GM12878 (cell line): ENCODE measurements around the gene VIL1. TPM values are rescaled to one million over a fixed set of nuclear protein-coding genes. Genes with fewer than 3 reads are reported as not detected.

ENCODE experiments used
- CBX3 ChIP-seq: fragments of 200-600 bp; sonication (generic); IDR thresholded peaks from 2 replicates; pipeline ENCODE4 v1.6.1; 2016; ENCODE audit warnings: low read depth, borderline replicate concordance
- DPF2 ChIP-seq: fragments of 450-650 bp; IDR thresholded peaks from 2 replicates; pipeline ENCODE4 v1.6.1; 2017; ENCODE audit warnings: mild to moderate bottlenecking
- EED ChIP-seq: sonication (generic); IDR thresholded peaks from 2 replicates; pipeline ENCODE4 v1.6.1; 2016; ENCODE audit warnings: antibody characterized with exemption, low read depth
- JUND ChIP-seq: IDR thresholded peaks from 2 replicates; pipeline ENCODE4 v1.6.1; 2012; ENCODE audit warnings: low read depth, mild to moderate bottlenecking, low read length, improper control_type of control experiment, moderate library complexity
- KLF5 ChIP-seq: fragments of 450-650 bp; IDR thresholded peaks from 2 replicates; pipeline ENCODE4 v1.6.1; 2014; ENCODE audit warnings: mild to moderate bottlenecking; ENCODE audit not compliant: partially characterized antibody
- NR2C2 ChIP-seq: IDR thresholded peaks from 2 replicates; pipeline ENCODE4 v1.6.1; 2011; ENCODE audit warnings: borderline replicate concordance, low read depth; ENCODE audit not compliant: control insufficient read depth, insufficient read length
- POLR2AphosphoS2 ChIP-seq: IDR thresholded peaks from 2 replicates; pipeline ENCODE4 v1.6.1; 2011; ENCODE audit warnings: low read depth, mild to moderate bottlenecking, low read length, improper control_type of control experiment, moderate library complexity
- RAD51 ChIP-seq: fragments of 450-650 bp; IDR thresholded peaks from 2 replicates; pipeline ENCODE4 v1.6.1; 2016; ENCODE audit warnings: moderate library complexity, mild to moderate bottlenecking, inconsistent platforms
- RBBP5 ChIP-seq: fragments of 200-600 bp; sonication (generic); conservative IDR thresholded peaks from 2 replicates; pipeline ENCODE4 v1.6.1; 2016
- SMC3 ChIP-seq: IDR thresholded peaks from 2 replicates; pipeline ENCODE4 v1.6.1; 2011; ENCODE audit warnings: low read length, improper control_type of control experiment, borderline replicate concordance
- TCF12 ChIP-seq: IDR thresholded peaks from 2 replicates; pipeline ENCODE4 v1.6.1; 2011; ENCODE audit warnings: low read depth, mild to moderate bottlenecking, low read length
- ZNF274 ChIP-seq: IDR thresholded peaks from one replicate; pipeline ENCODE4 v1.8.0; 2011; ENCODE audit not compliant: insufficient read length, insufficient read depth
- polyA plus RNA-seq, 11 experiments: library from polyadenylated mRNA; depleted of rRNA in 4 of 11; unstranded in 6 of 11; stranded (reverse) in 5 of 11; fragments of >200 nt; fragmentation: Nextera tagmentation in 4 of 11; fragmentation: Illumina TruSeq in 1 of 11; extraction: Ambion mirVana in 4 of 11; extraction: Trizol in 1 of 11; gene quantifications; 1 replicate in 1 of 11; 2 replicates in 10 of 11; pipeline versions ENCODE4 v1.2.1 to v1.2.3, GENCODE V29; 2011 to 2016; ENCODE audit warnings: inconsistent platforms in 2 of 11, missing spikeins in 2 of 11, low read depth in 1 of 11
- total RNA-seq, 4 experiments: library from RNA; depleted of rRNA in 3 of 4; stranded (reverse); fragments of >200 nt in 3 of 4; fragmentation: Illumina TruSeq in 1 of 4; extraction: Trizol in 1 of 4; gene quantifications; 2 replicates each; pipeline versions ENCODE4 v1.2.1 to v1.2.3, GENCODE V29; 2013 to 2021
- TF ChIP-seq, protein P1 (sequence below): fragments of 450-650 bp; IDR thresholded peaks from 2 replicates; pipeline ENCODE4 v1.6.1; 2017; ENCODE audit warnings: borderline replicate concordance
- TF ChIP-seq, protein P2 (sequence below): fragments of 450-650 bp; conservative IDR thresholded peaks from 2 replicates; pipeline ENCODE4 v1.6.1; 2017; ENCODE audit warnings: mild to moderate bottlenecking, moderate library complexity
- TF ChIP-seq, protein P3 (sequence below): IDR thresholded peaks from 2 replicates; pipeline ENCODE4 v1.6.1; 2012; ENCODE audit warnings: low read depth, low read length, improper control_type of control experiment
- TF ChIP-seq, protein P4 (sequence below): IDR thresholded peaks from 2 replicates; pipeline ENCODE4 v1.6.1; 2011; ENCODE audit warnings: low read depth, mild to moderate bottlenecking, low read length, moderate library complexity, borderline replicate concordance; ENCODE audit errors: extremely low read depth
- TF ChIP-seq, protein P5 (sequence below): fragments of 450-650 bp; IDR thresholded peaks from 2 replicates; pipeline ENCODE4 v1.6.1; 2017; ENCODE audit warnings: mild to moderate bottlenecking, moderate library complexity

Gene VIL1
- total and polyA plus RNA-seq, 10 of the 15 experiments (the other 5 are each of a cell fraction or from before 2014, with no cell fraction given): 0.03 to 1.9 (median 0.33) TPM

DNA sequence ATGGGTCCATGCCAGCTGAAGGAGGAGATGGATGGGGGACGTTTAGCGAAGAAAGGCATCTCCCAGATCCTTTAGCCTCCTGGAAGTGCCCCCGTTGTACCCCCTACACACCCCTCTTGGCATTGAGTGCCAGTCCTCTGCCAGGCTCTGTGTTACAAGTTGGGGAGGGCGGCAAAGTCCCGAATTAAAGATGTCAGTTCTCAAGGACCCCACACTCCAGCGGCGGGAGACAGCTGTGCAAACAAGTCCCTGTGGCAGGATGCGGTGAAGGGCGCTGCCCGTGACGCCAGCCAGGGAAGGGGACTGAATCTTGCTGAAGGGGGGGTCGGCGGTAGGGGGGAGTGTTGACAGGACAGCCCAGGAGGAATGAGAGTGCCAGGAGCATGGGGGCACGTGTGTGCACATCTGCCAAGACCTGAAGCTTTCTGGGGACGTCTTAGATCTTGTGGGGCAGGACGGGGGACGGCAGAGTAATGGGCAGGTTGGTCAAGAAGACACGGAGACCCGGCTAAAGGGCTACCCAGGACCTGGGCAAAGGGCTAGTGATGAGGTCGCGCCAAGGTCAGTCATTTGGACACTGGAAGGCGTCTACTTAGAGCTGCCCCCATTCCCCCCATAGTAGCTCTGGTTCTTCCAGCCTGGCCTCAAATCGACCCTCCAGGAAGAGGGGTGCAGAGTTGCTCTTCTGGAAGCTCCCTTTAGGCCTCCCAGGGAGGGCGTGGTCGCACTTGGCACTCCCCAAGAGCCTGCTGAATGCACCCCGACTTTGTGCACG is 22.0 kb upstream of the VIL1 start (continued):
- TF ChIP-seq, protein P1, sequence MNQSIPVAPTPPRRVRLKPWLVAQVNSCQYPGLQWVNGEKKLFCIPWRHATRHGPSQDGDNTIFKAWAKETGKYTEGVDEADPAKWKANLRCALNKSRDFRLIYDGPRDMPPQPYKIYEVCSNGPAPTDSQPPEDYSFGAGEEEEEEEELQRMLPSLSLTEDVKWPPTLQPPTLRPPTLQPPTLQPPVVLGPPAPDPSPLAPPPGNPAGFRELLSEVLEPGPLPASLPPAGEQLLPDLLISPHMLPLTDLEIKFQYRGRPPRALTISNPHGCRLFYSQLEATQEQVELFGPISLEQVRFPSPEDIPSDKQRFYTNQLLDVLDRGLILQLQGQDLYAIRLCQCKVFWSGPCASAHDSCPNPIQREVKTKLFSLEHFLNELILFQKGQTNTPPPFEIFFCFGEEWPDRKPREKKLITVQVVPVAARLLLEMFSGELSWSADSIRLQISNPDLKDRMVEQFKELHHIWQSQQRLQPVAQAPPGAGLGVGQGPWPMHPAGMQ: no peak
- TF ChIP-seq RAD51: no peak
- TF ChIP-seq JUND: no peak
- no peak for TF ChIP-seq ZNF274
- TF ChIP-seq POLR2AphosphoS2: peak; percentile 19; the same call in 1 of the 2 replicates
- no peak for TF ChIP-seq RBBP5
- TF ChIP-seq SMC3: no peak
- TF ChIP-seq EED: peak; percentile 59
- TF ChIP-seq, protein P2, sequence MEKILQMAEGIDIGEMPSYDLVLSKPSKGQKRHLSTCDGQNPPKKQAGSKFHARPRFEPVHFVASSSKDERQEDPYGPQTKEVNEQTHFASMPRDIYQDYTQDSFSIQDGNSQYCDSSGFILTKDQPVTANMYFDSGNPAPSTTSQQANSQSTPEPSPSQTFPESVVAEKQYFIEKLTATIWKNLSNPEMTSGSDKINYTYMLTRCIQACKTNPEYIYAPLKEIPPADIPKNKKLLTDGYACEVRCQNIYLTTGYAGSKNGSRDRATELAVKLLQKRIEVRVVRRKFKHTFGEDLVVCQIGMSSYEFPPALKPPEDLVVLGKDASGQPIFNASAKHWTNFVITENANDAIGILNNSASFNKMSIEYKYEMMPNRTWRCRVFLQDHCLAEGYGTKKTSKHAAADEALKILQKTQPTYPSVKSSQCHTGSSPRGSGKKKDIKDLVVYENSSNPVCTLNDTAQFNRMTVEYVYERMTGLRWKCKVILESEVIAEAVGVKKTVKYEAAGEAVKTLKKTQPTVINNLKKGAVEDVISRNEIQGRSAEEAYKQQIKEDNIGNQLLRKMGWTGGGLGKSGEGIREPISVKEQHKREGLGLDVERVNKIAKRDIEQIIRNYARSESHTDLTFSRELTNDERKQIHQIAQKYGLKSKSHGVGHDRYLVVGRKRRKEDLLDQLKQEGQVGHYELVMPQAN: no peak; the same call in 1 of the 2 replicates
- TF ChIP-seq, protein P3, sequence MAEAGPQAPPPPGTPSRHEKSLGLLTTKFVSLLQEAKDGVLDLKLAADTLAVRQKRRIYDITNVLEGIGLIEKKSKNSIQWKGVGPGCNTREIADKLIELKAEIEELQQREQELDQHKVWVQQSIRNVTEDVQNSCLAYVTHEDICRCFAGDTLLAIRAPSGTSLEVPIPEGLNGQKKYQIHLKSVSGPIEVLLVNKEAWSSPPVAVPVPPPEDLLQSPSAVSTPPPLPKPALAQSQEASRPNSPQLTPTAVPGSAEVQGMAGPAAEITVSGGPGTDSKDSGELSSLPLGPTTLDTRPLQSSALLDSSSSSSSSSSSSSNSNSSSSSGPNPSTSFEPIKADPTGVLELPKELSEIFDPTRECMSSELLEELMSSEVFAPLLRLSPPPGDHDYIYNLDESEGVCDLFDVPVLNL: no peak
- TF ChIP-seq, protein P4, sequence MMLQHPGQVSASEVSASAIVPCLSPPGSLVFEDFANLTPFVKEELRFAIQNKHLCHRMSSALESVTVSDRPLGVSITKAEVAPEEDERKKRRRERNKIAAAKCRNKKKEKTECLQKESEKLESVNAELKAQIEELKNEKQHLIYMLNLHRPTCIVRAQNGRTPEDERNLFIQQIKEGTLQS: no peak
- no peak for TF ChIP-seq KLF5
- peak; percentile 71 for TF ChIP-seq TCF12
- TF ChIP-seq, protein P5, sequence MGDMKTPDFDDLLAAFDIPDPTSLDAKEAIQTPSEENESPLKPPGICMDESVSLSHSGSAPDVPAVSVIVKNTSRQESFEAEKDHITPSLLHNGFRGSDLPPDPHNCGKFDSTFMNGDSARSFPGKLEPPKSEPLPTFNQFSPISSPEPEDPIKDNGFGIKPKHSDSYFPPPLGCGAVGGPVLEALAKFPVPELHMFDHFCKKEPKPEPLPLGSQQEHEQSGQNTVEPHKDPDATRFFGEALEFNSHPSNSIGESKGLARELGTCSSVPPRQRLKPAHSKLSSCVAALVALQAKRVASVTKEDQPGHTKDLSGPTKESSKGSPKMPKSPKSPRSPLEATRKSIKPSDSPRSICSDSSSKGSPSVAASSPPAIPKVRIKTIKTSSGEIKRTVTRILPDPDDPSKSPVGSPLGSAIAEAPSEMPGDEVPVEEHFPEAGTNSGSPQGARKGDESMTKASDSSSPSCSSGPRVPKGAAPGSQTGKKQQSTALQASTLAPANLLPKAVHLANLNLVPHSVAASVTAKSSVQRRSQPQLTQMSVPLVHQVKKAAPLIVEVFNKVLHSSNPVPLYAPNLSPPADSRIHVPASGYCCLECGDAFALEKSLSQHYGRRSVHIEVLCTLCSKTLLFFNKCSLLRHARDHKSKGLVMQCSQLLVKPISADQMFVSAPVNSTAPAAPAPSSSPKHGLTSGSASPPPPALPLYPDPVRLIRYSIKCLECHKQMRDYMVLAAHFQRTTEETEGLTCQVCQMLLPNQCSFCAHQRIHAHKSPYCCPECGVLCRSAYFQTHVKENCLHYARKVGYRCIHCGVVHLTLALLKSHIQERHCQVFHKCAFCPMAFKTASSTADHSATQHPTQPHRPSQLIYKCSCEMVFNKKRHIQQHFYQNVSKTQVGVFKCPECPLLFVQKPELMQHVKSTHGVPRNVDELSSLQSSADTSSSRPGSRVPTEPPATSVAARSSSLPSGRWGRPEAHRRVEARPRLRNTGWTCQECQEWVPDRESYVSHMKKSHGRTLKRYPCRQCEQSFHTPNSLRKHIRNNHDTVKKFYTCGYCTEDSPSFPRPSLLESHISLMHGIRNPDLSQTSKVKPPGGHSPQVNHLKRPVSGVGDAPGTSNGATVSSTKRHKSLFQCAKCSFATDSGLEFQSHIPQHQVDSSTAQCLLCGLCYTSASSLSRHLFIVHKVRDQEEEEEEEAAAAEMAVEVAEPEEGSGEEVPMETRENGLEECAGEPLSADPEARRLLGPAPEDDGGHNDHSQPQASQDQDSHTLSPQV: no peak
- no peak for TF ChIP-seq CBX3
- TF ChIP-seq DPF2: 0 out of 2 replicates have a peak, but pooled peaks have one; percentile 39
- TF ChIP-seq NR2C2: no peak
